ENCODE data around the gene RPL10.

Gene RPL10

GRCh38 chrX:154433605-154434004 is 35.4 kb downstream of the RPL10 start:
- DNase-seq = no peak

DNA sequence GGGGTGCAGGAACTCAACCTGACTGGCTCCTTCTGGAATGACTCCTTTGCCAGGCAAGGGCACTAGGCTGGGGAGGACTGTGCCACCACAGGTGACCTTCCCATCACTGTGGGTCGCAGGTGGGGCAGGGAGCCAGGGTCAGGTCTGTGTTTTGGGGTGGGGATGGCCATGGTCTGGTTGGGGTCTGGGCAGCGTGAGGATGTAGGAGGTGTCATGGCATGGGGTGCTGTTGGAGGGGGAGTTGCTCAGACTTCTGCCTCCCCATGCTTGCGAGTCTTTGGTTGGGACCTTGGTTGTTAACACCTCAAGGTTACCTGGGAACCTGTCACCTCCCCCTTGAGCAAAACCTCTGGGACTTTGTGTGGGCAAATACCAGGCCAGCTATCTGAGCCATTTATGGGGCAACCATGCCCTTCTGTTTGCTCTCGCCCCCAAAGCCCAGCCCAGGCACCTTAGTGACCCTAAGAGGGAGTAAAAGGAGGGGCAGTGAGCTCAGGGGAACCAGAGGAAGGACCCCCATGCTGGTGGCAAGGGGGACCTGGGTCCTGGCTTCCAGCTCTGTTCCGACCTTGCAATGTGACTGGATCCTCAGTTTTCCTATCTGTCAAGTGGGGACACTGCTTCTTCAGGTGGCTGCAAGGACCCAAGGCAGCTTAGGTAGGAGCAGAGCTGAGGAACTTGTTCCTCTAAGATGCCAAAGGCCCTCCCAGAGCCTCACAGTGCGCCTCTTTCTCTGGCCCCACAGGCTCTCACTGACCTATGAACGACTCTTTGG is 36.4 kb downstream of the RPL10 start:
- DNase-seq = no peak

DNA sequence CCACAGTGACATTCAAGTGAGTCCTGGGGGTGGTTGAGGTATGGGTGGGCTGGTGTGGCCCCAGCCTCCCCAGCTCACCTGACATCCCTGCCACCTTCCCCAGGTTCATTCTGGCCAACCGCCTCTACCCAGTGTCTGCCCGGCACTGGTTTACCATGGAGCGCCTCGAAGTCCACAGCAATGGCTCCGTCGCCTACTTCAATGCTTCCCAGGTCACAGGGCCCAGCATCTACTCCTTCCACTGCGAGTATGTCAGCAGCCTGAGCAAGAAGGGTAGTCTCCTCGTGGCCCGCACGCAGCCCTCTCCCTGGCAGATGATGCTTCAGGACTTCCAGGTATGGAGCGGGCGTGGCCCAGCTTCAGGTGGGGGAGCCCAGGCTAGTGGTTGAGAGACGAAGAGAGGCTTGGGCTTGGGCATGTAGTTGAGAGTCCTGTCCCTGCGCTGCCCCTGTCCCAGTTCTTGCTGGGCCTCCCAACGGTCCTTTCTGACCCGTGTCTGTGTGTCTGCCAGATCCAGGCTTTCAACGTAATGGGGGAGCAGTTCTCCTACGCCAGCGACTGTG is 37.1 kb downstream of the RPL10 start:
- DNase-seq = no peak

DNA sequence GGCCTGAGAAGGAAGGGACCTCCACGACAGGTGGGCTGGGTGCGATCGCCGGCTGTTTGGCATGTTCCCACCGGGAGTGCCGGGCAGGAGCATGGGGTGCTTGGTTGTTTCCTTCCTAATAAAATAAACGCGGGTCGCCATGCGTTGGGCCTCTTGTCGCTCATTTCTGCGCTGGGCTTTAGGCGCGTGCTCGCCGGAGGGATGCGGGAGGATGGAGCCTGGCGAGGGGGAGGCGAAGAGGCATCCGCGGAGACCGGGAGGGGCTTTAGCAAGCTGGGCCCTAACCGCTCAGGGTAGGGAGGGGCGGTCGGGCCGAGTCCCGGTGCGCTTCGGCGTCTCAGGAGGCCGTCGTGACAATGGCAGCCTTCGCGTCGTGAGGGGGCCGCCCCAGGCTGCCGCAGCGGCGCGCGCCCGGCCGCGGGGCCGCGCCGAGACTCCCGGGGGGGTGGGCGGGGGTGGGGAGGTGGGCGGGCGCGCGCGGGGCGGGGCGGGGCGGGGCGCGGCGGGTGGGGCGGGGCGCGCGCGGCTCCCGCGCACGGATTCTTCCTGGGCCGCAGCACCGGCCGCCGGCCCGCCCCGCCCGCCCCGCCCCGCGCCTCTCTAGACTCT is 38.3 kb downstream of the RPL10 start:
- DNase-seq = peak; percentile 82

DNA sequence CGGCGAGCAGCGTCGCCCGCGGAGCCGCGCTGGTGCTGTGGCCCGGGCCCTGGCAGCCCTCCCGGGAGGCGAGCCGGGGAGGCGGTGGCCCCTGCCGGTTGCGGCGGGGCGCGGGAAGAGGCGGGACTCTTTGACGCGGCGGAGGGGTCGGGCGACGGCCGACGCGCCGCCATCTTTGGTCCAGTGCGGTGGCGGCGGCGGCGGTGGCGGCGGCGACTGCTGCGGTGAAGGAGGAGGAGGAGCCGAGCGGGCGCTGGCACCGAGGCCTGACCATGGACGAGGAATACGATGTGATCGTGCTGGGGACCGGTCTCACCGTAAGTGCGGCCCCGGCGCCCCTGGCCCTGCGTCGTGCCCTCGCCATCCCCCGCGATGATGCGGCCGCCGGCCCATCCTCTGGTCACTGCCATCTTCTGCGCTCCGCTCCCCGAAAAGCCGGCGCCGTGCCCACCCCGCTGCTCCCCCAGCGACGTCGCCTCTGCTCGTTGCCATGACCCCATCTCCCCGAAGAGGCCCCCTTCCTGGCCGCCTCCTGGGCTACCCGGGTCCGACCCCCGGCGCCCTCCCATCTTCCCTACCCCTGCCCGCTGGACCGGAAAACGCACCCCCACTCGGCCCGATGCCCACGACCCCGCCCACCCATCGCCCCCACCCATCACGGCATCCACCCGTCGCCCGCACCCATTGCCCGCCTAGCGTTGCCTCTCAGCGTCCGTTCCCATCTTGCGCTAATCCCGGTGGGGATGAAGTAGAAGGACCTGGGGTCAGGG is 39.0 kb downstream of the RPL10 start, which contains the start of gene GDI1:
Gene GDI1, plus strand, starts transcription at position 172 of the 770 bp plus-strand sequence. Its CDS starts 101 bp downstream, at position 273.
- DNase-seq = peak; percentile 78

GRCh38 chrX:154437971-154438893 is 40.1 kb downstream of the RPL10 start:
- no peak for DNase-seq

DNA sequence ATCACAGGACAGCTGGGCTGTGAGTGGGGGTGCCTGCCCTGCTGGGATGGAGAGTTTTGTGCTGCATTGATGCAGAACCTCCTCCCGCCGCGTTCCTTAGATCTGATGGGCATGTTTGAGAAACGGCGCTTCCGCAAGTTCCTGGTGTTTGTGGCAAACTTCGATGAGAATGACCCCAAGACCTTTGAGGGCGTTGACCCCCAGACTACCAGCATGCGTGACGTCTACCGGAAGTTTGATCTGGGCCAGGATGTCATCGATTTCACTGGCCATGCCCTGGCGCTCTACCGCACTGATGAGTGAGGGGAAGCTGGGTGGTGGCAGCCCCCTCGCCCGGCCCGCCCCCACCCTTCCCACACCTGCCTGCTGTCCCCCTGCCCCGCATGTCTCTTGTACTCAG is 41.7 kb downstream of the RPL10 start:
- DNase-seq = no peak

DNA sequence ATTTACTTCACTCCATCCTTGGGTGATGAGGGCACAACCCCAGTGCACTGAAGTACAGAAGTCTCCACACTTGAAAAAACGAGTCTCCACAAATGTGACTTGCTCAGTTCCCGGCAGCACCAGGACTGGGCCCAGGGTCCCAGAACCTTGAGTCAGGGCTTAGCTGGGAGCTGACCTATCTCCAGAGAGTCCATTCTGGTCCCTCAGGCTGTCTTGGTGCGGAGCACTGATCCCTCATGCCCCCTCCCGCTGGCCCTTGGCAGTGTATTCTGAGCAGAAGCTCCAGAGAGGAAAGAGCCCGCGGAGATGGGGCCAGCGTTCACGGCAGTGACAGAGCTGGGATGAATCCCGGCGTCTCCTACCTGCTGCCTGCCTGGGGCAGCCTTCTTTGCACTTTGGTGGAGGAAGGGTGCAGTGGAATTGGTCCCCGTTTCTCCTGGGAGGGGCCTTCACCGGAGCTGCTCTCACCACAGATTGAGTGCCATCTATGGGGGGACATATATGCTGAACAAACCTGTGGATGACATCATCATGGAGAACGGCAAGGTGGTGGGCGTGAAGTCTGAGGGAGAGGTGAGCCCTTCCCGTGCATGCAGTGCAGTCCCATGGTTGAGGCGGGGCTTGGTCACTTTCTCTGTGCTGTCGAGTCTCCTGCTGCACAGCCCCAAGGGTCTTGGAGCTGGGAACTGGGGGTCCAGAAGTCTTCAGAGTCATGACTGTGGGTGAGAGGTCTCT is 42.6 kb downstream of the RPL10 start:
- no peak for DNase-seq

- DNase-seq = no peak
These were observed 43.4 kb downstream of the RPL10 start for GRCh38 chrX:154441564-154441963.

- peak; percentile 62 for DNase-seq
These were observed 44.0 kb downstream of the RPL10 start for GRCh38 chrX:154441984-154442707.

DNA sequence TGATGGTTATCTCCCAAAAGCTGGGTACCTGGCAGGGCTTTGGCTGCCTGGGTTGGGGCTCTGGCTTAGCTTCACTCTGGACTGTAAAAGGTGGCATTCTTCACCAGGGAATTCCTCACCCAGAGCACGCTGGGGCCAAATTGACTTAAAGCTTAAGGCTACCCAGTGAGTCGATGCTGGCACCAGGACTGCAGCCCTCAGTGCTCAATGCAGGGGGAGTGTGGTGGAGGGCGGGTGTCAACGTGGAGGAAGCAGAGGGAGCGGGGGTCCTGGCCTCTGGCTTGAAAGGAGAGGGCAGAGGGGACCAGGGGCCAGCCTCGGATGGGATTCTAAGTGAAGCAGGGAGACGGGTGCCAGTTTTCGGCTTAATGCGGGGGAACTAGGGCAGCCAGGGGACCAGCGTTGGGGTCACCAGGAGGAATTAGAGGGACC is 45.3 kb downstream of the RPL10 start:
- peak; percentile 55 for DNase-seq

DNA sequence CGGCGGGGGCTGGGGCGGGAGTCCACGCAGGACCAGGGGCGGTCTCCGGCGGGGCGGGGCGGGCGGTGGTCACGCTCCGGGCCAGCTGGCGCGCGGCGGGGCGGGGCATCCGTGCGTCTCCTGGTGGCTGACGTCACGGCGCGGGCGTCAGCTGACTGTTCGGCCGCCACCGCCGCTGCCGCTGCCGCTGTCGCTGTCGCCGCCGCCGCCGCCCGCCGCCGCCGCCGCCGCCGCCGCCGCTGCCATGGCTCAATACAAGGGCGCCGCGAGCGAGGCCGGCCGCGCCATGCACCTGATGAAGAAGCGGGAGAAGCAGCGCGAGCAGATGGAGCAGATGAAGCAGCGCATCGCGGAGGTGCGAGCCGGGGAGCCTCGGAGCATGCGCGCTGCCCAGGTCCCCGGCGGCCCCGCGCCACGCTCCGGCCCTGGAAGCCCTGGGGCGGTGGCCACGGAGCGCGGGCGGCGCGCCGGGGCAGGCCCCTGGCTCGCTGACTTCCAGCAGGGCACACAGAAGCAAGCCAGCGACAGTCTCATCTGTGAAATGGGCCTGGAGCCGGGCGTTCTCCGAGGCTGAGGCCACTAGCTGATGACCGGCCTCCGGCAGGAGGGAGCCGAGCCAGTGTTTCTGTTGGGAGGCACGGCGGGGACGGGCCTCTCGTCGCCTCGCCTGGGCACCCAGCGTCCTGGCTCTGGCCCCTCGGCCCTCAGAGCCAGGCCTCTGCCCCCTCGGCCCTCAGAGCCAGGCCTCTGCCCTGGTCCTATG is 46.0 kb downstream of the RPL10 start, which contains the start of gene FAM50A:
Gene FAM50A, plus strand, starts transcription at position 150 of the 763 bp plus-strand sequence. Its CDS starts 95 bp downstream, at position 245.
- DNase-seq = peak; percentile 87

DNA sequence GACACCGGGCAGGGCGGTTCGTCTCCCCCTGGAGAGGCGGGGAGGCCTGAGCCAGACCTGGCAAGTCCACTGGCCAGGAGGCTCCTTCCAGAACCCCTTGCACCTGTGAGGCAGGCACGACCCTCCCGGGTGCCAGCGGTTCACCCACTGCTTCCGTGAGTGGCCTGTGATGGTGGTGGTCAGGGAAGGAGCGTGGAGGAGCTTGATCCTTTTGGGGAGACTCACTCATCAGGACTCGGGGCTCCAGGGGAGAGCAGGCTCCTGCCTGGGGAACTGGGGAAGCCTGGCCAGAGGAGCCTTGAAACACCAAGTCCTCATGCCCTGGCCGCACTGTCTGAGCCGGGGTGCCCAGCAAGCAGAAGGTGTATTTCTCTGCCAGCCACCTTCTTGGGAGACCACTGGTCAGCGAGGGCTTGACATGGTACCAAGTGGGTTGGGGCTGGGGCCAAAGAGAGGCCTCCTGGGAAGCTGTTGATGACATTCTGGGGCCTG is 46.6 kb downstream of the RPL10 start:
- no peak for DNase-seq

DNA sequence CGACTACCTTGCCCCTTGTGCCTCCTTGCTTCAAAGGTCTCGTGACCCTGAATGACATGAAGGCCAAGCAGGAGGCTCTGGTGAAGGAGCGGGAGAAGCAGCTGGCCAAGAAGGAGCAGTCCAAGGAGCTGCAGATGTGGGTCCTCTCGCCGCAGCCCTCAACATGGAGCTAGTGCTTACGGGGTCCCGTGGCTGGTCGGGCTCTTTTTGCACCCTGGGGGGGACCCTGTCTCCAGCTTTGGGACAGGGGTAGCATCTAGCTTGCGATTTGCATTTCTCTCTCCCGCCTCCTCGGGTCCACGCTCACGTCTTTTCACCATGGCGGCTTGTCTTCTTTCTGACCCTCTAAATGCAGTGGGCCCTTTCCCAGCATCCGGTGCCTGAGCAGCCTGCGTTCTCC is 47.6 kb downstream of the RPL10 start:
- DNase-seq = no peak

GRCh38 chrX:154446430-154446829 is 48.3 kb downstream of the RPL10 start:
- DNase-seq = no peak

DNA sequence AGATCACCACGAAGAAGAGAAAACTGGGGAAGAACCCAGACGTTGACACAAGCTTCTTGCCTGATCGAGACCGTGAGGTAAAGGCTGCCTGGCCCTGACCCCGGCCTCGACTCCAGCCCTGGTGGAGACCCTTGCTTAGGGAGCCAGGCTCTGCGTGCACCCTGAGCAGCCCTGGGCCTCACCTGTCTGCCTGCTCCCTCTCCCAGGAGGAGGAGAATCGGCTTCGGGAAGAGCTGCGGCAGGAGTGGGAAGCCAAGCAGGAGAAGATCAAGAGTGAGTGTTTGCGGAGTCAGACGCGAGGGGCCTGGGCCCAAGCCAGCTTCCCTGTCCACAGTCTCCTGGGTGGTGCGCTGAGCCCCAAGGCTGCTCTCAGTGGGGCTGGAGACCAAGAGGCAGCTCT is 50.3 kb downstream of the RPL10 start:
- no peak for DNase-seq

- DNase-seq = no peak
These were observed 51.4 kb downstream of the RPL10 start for GRCh38 chrX:154449618-154450017.

- DNase-seq = no peak
These were observed 52.1 kb downstream of the RPL10 start for GRCh38 chrX:154450312-154450711.

Measured in DMS53 (cell line).